Transverse colon (tissue), 4 donors: ENCODE results near the gene SLC4A4. TPM values are rescaled to one million over a fixed set of nuclear protein-coding genes. Genes with fewer than 3 reads are reported as not detected.

Experiments used
- DNase-seq: peaks from one replicate; pipeline ENCODE4 v3.0.0-alpha.2; 2019
- H3K27ac ChIP-seq, 4 donors: fragments of 200-600 bp; sonication (generic); 2 replicates each; pipeline ENCODE4 v1.5.1; 2016 to 2018; ENCODE audit warnings: inconsistent platforms in 4 of 4
- H3K27me3 ChIP-seq: fragments of 200-600 bp; sonication (generic); 2 replicates; pipeline ENCODE4 v1.5.1; 2017; ENCODE audit warnings: inconsistent platforms
- H3K36me3 ChIP-seq, 4 donors: fragments of 200-600 bp; sonication (generic); 2 replicates each; pipeline ENCODE4 v1.5.1; 2017 to 2019; ENCODE audit warnings: inconsistent platforms in 4 of 4
- H3K4me1 ChIP-seq, 4 donors: fragments of 200-600 bp; sonication (generic); 2 replicates each; pipeline ENCODE4 v1.5.1; 2017 to 2020; ENCODE audit warnings: inconsistent platforms in 4 of 4
- H3K4me3 ChIP-seq, 4 donors: fragments of 200-600 bp; sonication (generic); 1 replicate in 1 of 4; 2 replicates in 3 of 4; pipeline versions ENCODE4 v1.5.1 to v1.6.1; 2017 to 2019; ENCODE audit warnings: inconsistent platforms in 4 of 4
- H3K9me3 ChIP-seq, 2 donors: fragments of 200-600 bp; sonication (generic); 2 replicates each; pipeline ENCODE4 v1.5.1; 2017 to 2019; ENCODE audit warnings: inconsistent platforms in 2 of 2
- CTCF ChIP-seq, 5 experiments: fragments of 200-600 bp in 3 of 5; fragments of 450-650 bp in 2 of 5; sonication (generic) in 3 of 5; IDR thresholded peaks; 1 replicate in 2 of 5; 2 replicates in 3 of 5; pipeline ENCODE4 v1.5.1; 2016 to 2017; ENCODE audit warnings: antibody characterized with exemption in 5 of 5, inconsistent platforms in 3 of 5, mild to moderate bottlenecking in 2 of 5, moderate library complexity in 1 of 5
- EP300 ChIP-seq: sonication (generic); formaldehyde crosslinking; IDR thresholded peaks from one replicate; pipeline ENCODE4 v1.6.1; 2017; ENCODE audit warnings: antibody characterized with exemption, low read depth
- POLR2A ChIP-seq: fragments of 450-650 bp; IDR thresholded peaks from one replicate; pipeline ENCODE4 v1.6.1; 2016; ENCODE audit warnings: antibody characterized with exemption, mild to moderate bottlenecking, moderate library complexity
- POLR2AphosphoS5 ChIP-seq, 3 donors: sonication (generic); formaldehyde crosslinking; IDR thresholded peaks; one replicate each; pipeline ENCODE4 v1.6.1; 2016; ENCODE audit warnings: antibody characterized with exemption in 3 of 3
- WGBS, 2 donors: methylation state at CpG; one replicate each; pipeline ENCODE4 v1.1.5; 2018; ENCODE audit warnings: low coverage in 1 of 2; 5-methylcytosine and 5-hydroxymethylcytosine counted together
- in situ Hi-C, 4 donors: fragments of 200-750 bp; cut with MboI; loops; one replicate each; pipeline versions ENCODE4 v1.15.0 to v1.15.1; 2017; ENCODE audit warnings: low sequenced_read_pairs in 3 of 4, low pct_ligation_motif_present in 1 of 4, low pct_unique_long_range_greater_than_20kb in 1 of 4
- intact Hi-C: fragments of 100-400 bp; cut with DNase I; formaldehyde crosslinking; loops from one replicate; pipeline ENCODE4 v1.15.1; 2023; ENCODE audit warnings: low total_unique reads
- total RNA-seq, 4 donors: library from RNA; depleted of rRNA; stranded (reverse); fragments of >200 nt; gene quantifications; one replicate each; pipeline ENCODE4 v1.1.0, GENCODE V29; 2016

SLC4A4 gene
- total RNA-seq, 4 donors from 2014 or later = 91.7 to 182 (median 134) TPM

GRCh38 chr4:71526637-71527406 lies 188.0 kb downstream of the SLC4A4 start:
- H3K4me3 ChIP-seq = no peak overlapping the region
- H3K27ac ChIP-seq = no peak overlapping the region
- no peaks in the 10 kb centered on the region for H3K27me3 ChIP-seq
- TF ChIP-seq POLR2AphosphoS5 (IDR thresholded peaks at IDR 0.05) = no peak
- no peaks in the 10 kb centered on the region for H3K9me3 ChIP-seq
- in situ Hi-C loops = no loop called here
- no peak for DNase-seq
- intact Hi-C loops = no loop called here
- no peaks in the 10 kb centered on the region for H3K4me1 ChIP-seq
- 62 to 73% methylated on average over 4 of the region's 4 CpGs for WGBS, 2 donors
- no peaks in the 10 kb centered on the region for H3K36me3 ChIP-seq

- in situ Hi-C loops = no loop called here
- WGBS, 2 donors = 86% methylated on average over 1 of the region's 1 CpG
- Histone ChIP-seq H3K27ac (no peak overlapping the region), H3K4me3 (no peak overlapping the region), H3K4me1 (no peaks in the 10 kb centered on the region), H3K9me3 (no peaks in the 10 kb centered on the region), H3K27me3 (no peaks in the 10 kb centered on the region), H3K36me3 (no peaks in the 10 kb centered on the region)
- DNase-seq = no peak
- intact Hi-C loops = no loop called here
- TF ChIP-seq EP300 = no peak
- TF ChIP-seq POLR2AphosphoS5 (IDR thresholded peaks at IDR 0.05) = no peak
Measured at GRCh38 chr4:71532407-71532806, 193.6 kb downstream of the SLC4A4 start.

- Histone ChIP-seq H3K36me3 (no peaks in the 10 kb centered on the region), H3K27ac (no peak overlapping the region), H3K4me3 (no peak overlapping the region), H3K9me3 (no peaks in the 10 kb centered on the region), H3K27me3 (no peaks in the 10 kb centered on the region), H3K4me1 (no peaks in the 10 kb centered on the region)
- DNase-seq = no peak
- in situ Hi-C loops = no loop called here
- 88 to 90% methylated on average over 1 of the region's 1 CpG for WGBS, 2 donors
- intact Hi-C loops = no loop called here
- TF ChIP-seq EP300 (no peak), POLR2A (no peak), CTCF (IDR thresholded peaks at IDR 0.05) (no peak), POLR2AphosphoS5 (IDR thresholded peaks at IDR 0.05) (no peak)
Measured at GRCh38 chr4:71533121-71533520, 194.3 kb downstream of the SLC4A4 start.

GRCh38 chr4:71537551-71538065 lies 198.8 kb downstream of the SLC4A4 start:
- no peaks in the 10 kb centered on the region for H3K9me3 ChIP-seq
- H3K27me3 ChIP-seq = no peaks in the 10 kb centered on the region
- H3K4me3 ChIP-seq = no peak overlapping the region
- H3K4me1 ChIP-seq = no peaks in the 10 kb centered on the region
- in situ Hi-C loops (no loop called here), intact Hi-C loops (loop anchor here (1.0 kb wide), 1 partner anchor 36 kb away; no protein-coding TSS in a partner anchor)
- WGBS, 2 donors = 90 to 97% methylated on average over 6 of the region's 6 CpGs
- no peak for TF ChIP-seq EP300
- no peak for TF ChIP-seq POLR2A
- DNase-seq = no peak
- H3K27ac ChIP-seq = no peak overlapping the region
- no peaks in the 10 kb centered on the region for H3K36me3 ChIP-seq

- Histone ChIP-seq H3K27me3 (no peaks in the 10 kb centered on the region), H3K4me1 (no peaks in the 10 kb centered on the region), H3K4me3 (no peak overlapping the region), H3K36me3 (no peaks in the 10 kb centered on the region), H3K27ac (no peak overlapping the region), H3K9me3 (no peaks in the 10 kb centered on the region)
- intact Hi-C loops = no loop called here
- in situ Hi-C loops = no loop called here
- no peak for DNase-seq
- TF ChIP-seq POLR2AphosphoS5 (IDR thresholded peaks at IDR 0.05) = no peak
- TF ChIP-seq POLR2A = no peak
- TF ChIP-seq EP300 = no peak
- no peak for TF ChIP-seq CTCF (IDR thresholded peaks at IDR 0.05)
- 75 to 80% methylated on average over 2 of the region's 2 CpGs for WGBS, 2 donors
Measured at GRCh38 chr4:71538528-71538927, 199.7 kb downstream of the SLC4A4 start.
